K562 (cell line): ENCODE measurements around the gene LCE1A.

Experiments
- E2F1 ChIP-seq: sonication (generic); formaldehyde crosslinking; IDR thresholded peaks from 2 replicates; pipeline ENCODE4 v1.8.1; 2023; ENCODE audit warnings: mild to moderate bottlenecking, missing genetic modification reagents, moderate library complexity
- NONO ChIP-seq, 2 experiments: fragments of 200-400 bp in 1 of 2; fragments of 450-650 bp in 1 of 2; formaldehyde crosslinking in 1 of 2; IDR thresholded peaks; 2 replicates each; pipeline ENCODE4 v1.6.1; 2017; ENCODE audit warnings: low read depth in 2 of 2, mild to moderate bottlenecking in 2 of 2, moderate library complexity in 2 of 2, low read length in 1 of 2
- POLR2AphosphoS5 ChIP-seq: IDR thresholded peaks from 2 replicates; pipeline ENCODE4 v1.6.1; 2011; ENCODE audit warnings: mild to moderate bottlenecking, low read depth, low read length, moderate library complexity; ENCODE audit not compliant: control insufficient read depth, insufficient read depth
- RFX5 ChIP-seq: IDR thresholded peaks from 2 replicates; pipeline ENCODE4 v1.6.1; 2011; ENCODE audit warnings: low read depth, mild to moderate bottlenecking, improper control_type of control experiment, low read length
- SRF ChIP-seq, 2 experiments: fragments of 250-450, 450-650 bp in 1 of 2; sonication (Bioruptor Pico) in 1 of 2; sonication (generic) in 1 of 2; formaldehyde crosslinking; IDR thresholded peaks; 2 replicates each; pipeline versions ENCODE4 v1.5.0 to v1.5.1; 2020 to 2022; ENCODE audit warnings: mild to moderate bottlenecking in 1 of 2, missing genetic modification reagents in 1 of 2
- YY1 ChIP-seq, 3 experiments: IDR thresholded peaks; 2 replicates each; pipeline ENCODE4 v1.6.1; 2011; ENCODE audit warnings: low read length in 2 of 3, mild to moderate bottlenecking in 2 of 3, moderate library complexity in 2 of 3, borderline replicate concordance in 1 of 3, control low read depth in 1 of 3, low read depth in 1 of 3; ENCODE audit not compliant: insufficient read depth in 3 of 3, insufficient replicate concordance in 2 of 3, control insufficient read depth in 1 of 3, insufficient read length in 1 of 3; ENCODE audit errors: extremely low read depth in 1 of 3
- TF ChIP-seq, protein P1 (sequence below), 3 experiments: IDR thresholded peaks in 2 of 3; conservative IDR thresholded peaks in 1 of 3; 2 replicates each; pipeline ENCODE4 v1.5.1; 2011 to 2012; ENCODE audit warnings: low read length in 3 of 3, mild to moderate bottlenecking in 3 of 3, control low read depth in 2 of 3, improper control_type of control experiment in 1 of 3, inconsistent platforms in 1 of 3, low read depth in 1 of 3, mixed read lengths in 1 of 3, moderate library complexity in 1 of 3; ENCODE audit not compliant: insufficient read depth in 2 of 3

- TF ChIP-seq SRF (CRISPR knock-in tag; IDR thresholded peaks at IDR 0.05): no peak
- TF ChIP-seq NONO (IDR thresholded peaks at IDR 0.05; ENCODE audit: low read depth in 2 of 2, low read length in 1 of 2): no peak
- TF ChIP-seq YY1 (IDR thresholded peaks at IDR 0.05; ENCODE audit: borderline replicate concordance in 1 of 3, control insufficient read depth in 1 of 3, extremely low read depth in 1 of 3, insufficient read depth in 3 of 3, insufficient read length in 1 of 3, insufficient replicate concordance in 2 of 3, low read depth in 1 of 3, low read length in 2 of 3): no peak
- TF ChIP-seq, protein P1, sequence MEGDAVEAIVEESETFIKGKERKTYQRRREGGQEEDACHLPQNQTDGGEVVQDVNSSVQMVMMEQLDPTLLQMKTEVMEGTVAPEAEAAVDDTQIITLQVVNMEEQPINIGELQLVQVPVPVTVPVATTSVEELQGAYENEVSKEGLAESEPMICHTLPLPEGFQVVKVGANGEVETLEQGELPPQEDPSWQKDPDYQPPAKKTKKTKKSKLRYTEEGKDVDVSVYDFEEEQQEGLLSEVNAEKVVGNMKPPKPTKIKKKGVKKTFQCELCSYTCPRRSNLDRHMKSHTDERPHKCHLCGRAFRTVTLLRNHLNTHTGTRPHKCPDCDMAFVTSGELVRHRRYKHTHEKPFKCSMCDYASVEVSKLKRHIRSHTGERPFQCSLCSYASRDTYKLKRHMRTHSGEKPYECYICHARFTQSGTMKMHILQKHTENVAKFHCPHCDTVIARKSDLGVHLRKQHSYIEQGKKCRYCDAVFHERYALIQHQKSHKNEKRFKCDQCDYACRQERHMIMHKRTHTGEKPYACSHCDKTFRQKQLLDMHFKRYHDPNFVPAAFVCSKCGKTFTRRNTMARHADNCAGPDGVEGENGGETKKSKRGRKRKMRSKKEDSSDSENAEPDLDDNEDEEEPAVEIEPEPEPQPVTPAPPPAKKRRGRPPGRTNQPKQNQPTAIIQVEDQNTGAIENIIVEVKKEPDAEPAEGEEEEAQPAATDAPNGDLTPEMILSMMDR (IDR thresholded peaks at IDR 0.05 in 2 of 3, conservative IDR thresholded peaks at IDR 0.05 in 1 of 3; ENCODE audit: insufficient read depth in 2 of 3, low read depth in 1 of 3, low read length in 3 of 3): no peak
- no peak for TF ChIP-seq E2F1 (CRISPR knock-in tag)
- no peak for TF ChIP-seq POLR2AphosphoS5
- no peak for TF ChIP-seq RFX5
Observed at GRCh38 chr1:152823294-152823693, 4.0 kb upstream of the LCE1A start.
